AG10803 (cell line): ENCODE data around the gene FUS.

Experiments used
- DNase-seq: peaks from one replicate; pipeline ENCODE4 v3.0.0; 2010; ENCODE audit warnings: low read depth
- H3K4me3 ChIP-seq: 2 replicates; pipeline ENCODE4 v1.5.1; 2011; ENCODE audit warnings: mild to moderate bottlenecking, low read length, control low read depth
- TF ChIP-seq, protein P1 (sequence below): conservative IDR thresholded peaks from 2 replicates; pipeline ENCODE4 v1.5.1; 2011; ENCODE audit warnings: mild to moderate bottlenecking, low read length, control low read depth, inconsistent platforms

The FUS gene

GRCh38 chr16:31179747-31180459, at the start of gene FUS:
FUS (plus strand) TSS chr16:31180139; CDS start chr16:31180215, 76 bp downstream.
- TF ChIP-seq, protein P1, sequence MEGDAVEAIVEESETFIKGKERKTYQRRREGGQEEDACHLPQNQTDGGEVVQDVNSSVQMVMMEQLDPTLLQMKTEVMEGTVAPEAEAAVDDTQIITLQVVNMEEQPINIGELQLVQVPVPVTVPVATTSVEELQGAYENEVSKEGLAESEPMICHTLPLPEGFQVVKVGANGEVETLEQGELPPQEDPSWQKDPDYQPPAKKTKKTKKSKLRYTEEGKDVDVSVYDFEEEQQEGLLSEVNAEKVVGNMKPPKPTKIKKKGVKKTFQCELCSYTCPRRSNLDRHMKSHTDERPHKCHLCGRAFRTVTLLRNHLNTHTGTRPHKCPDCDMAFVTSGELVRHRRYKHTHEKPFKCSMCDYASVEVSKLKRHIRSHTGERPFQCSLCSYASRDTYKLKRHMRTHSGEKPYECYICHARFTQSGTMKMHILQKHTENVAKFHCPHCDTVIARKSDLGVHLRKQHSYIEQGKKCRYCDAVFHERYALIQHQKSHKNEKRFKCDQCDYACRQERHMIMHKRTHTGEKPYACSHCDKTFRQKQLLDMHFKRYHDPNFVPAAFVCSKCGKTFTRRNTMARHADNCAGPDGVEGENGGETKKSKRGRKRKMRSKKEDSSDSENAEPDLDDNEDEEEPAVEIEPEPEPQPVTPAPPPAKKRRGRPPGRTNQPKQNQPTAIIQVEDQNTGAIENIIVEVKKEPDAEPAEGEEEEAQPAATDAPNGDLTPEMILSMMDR: no peak
- H3K4me3 ChIP-seq: peak within 1 kb of the TSS; percentile 94
- peak; percentile 84 for DNase-seq

- TF ChIP-seq, protein P1: no peak
- H3K4me3 ChIP-seq: no peak overlapping the region
- no peak for DNase-seq
Measured at GRCh38 chr16:31130336-31130891, 49.5 kb upstream of the FUS start.

DNA sequence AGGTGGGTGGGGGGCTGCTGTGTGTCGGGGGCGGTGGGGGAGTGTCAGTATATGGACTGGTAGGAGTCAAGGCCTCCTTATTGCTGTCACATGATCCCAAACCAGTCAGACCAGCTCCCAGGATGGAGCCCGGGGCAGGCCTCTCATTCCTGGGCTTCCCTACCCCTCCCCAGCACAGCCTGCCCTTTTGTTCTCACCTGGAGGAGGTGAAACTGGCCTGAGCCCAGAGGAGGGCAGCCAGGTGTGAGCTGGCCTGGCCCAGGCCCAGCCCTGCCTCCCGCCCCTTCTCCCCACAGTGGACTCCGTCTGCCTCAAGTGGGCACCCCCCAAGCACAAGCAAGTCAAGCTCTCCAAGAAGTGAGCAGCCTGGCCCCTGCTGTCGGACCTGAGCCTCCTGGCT, 49.0 kb upstream of the FUS start:
- no peak for DNase-seq

DNA sequence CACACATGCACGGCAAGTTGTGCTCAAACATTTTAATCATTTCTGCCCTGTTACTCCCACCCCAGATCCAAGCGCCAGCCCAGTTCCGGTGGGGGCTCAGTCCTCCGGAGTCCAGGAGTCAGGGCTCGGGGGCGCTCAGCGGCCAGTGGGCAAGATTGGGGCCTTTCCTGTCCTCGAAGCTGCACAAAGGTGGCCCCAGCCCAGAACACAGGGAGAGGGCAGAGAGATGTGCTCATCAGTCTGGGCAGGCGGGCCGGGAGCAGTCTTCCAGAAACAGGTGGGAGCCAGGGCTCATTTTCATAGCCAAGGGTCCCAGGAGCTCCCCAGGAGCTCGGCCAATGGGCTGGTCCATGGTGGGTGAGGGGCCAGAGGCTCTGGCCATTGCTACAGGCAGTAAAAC, 48.5 kb upstream of the FUS start:
- no peak overlapping the region for H3K4me3 ChIP-seq
- DNase-seq: no peak
- TF ChIP-seq, protein P1: no peak

More for the DNA sequence above, 49.0 kb upstream of the FUS start:
- no peak overlapping the region for H3K4me3 ChIP-seq
- TF ChIP-seq, protein P1: no peak

GRCh38 chr16:31131841-31132271, 48.1 kb upstream of the FUS start:
- TF ChIP-seq, protein P1: no peak
- DNase-seq: no peak
- no peak overlapping the region for H3K4me3 ChIP-seq

- H3K4me3 ChIP-seq: no peak overlapping the region
- DNase-seq: no peak
- TF ChIP-seq, protein P1: no peak
Measured at GRCh38 chr16:31132303-31132979, 47.5 kb upstream of the FUS start.
